ENCODE measurements around the gene SDHA. TPM values are rescaled to one million over a fixed set of nuclear protein-coding genes. Genes with fewer than 3 reads are reported as not detected.

Gene SDHA
- polyA plus RNA-seq, 1 donor (not counting 4 experiments of a cell fraction or from before 2014, with no cell fraction given): 178 TPM

GRCh38 chr5:198516-199196 lies 19.5 kb upstream of the SDHA start:
- Histone ChIP-seq H4K20me1 (ENCODE audit: control insufficient read depth, extremely low read depth, insufficient read depth, low read length) (no peaks in the 10 kb centered on the region), H3K9ac (ENCODE audit: control insufficient read depth, extremely low read depth, insufficient read depth, low read length) (no peak overlapping the region), H3K9me3 (ENCODE audit: control insufficient read depth, low read depth, low read length) (no peaks in the 10 kb centered on the region), H2AFZ (ENCODE audit: control insufficient read depth, low read length) (no peak overlapping the region), H3K79me2 (ENCODE audit: control insufficient read depth, insufficient read depth, low read length) (no peaks in the 10 kb centered on the region), H3K36me3 (ENCODE audit: control insufficient read depth in 2 of 2, extremely low read depth in 1 of 2, insufficient read depth in 2 of 2, low read length in 2 of 2) (peaks cover 4 to 6% of the 10 kb centered on the region in 2 experiments), H3K4me2 (ENCODE audit: control insufficient read depth, extremely low read depth, insufficient read depth, low read depth, low read length) (no peak overlapping the region), H3K4me1 (ENCODE audit: control insufficient read depth, extremely low read depth, insufficient read depth, low read length) (no peaks in the 10 kb centered on the region), H3K4me3 (ENCODE audit: control insufficient read depth in 2 of 3, extremely low read depth in 1 of 3, insufficient read depth in 2 of 3, low read depth in 1 of 3, low read length in 3 of 3) (no peak overlapping the region), H3K27me3 (ENCODE audit: control insufficient read depth, extremely low read depth, insufficient read depth, low read length) (peaks cover 3% of the 10 kb centered on the region), H3K27ac (ENCODE audit: control insufficient read depth, insufficient read depth, low read length) (no peak overlapping the region), H3K9me1 (ENCODE audit: control insufficient read depth, extremely low read depth, insufficient read depth, low read length) (no peaks in the 10 kb centered on the region)
- dilution Hi-C loops (cut with MboI; ENCODE audit: extremely low pct_ligation_motif_present, low sequenced_read_pairs): no loop called here
- FAIRE-seq: no peak
- no peak for DNase-seq (ENCODE audit: low read depth, low spot score)
- TF ChIP-seq CTCF (optimal IDR thresholded peaks at IDR 0.05 in 1 of 3, IDR thresholded peaks at IDR 0.05 in 1 of 3, conservative IDR thresholded peaks at IDR 0.05 in 1 of 3; ENCODE audit: extremely low read depth in 1 of 3, insufficient read depth in 2 of 3, low read length in 3 of 3): no peak

GRCh38 chr5:199197-199949 lies 18.7 kb upstream of the SDHA start:
- Histone ChIP-seq H3K4me3 (ENCODE audit: control insufficient read depth in 2 of 3, extremely low read depth in 1 of 3, insufficient read depth in 2 of 3, low read depth in 1 of 3, low read length in 3 of 3) (no peak overlapping the region), H3K27ac (ENCODE audit: control insufficient read depth, insufficient read depth, low read length) (no peak overlapping the region), H3K79me2 (ENCODE audit: control insufficient read depth, insufficient read depth, low read length) (no peaks in the 10 kb centered on the region), H3K4me2 (ENCODE audit: control insufficient read depth, extremely low read depth, insufficient read depth, low read depth, low read length) (no peak overlapping the region), H3K4me1 (ENCODE audit: control insufficient read depth, extremely low read depth, insufficient read depth, low read length) (no peaks in the 10 kb centered on the region), H3K27me3 (ENCODE audit: control insufficient read depth, extremely low read depth, insufficient read depth, low read length) (peaks cover 3% of the 10 kb centered on the region), H3K36me3 (ENCODE audit: control insufficient read depth in 2 of 2, extremely low read depth in 1 of 2, insufficient read depth in 2 of 2, low read length in 2 of 2) (peaks cover 6% of the 10 kb centered on the region in 2 experiments), H3K9me1 (ENCODE audit: control insufficient read depth, extremely low read depth, insufficient read depth, low read length) (no peaks in the 10 kb centered on the region), H2AFZ (ENCODE audit: control insufficient read depth, low read length) (no peak overlapping the region), H3K9ac (ENCODE audit: control insufficient read depth, extremely low read depth, insufficient read depth, low read length) (no peak overlapping the region), H3K9me3 (ENCODE audit: control insufficient read depth, low read depth, low read length) (no peaks in the 10 kb centered on the region), H4K20me1 (ENCODE audit: control insufficient read depth, extremely low read depth, insufficient read depth, low read length) (no peaks in the 10 kb centered on the region)
- FAIRE-seq: no peak
- TF ChIP-seq EZH2 (IDR thresholded peaks at IDR 0.05; ENCODE audit: low read length): no peak
- TF ChIP-seq CTCF (optimal IDR thresholded peaks at IDR 0.05 in 1 of 3, IDR thresholded peaks at IDR 0.05 in 1 of 3, conservative IDR thresholded peaks at IDR 0.05 in 1 of 3; ENCODE audit: extremely low read depth in 1 of 3, insufficient read depth in 2 of 3, low read length in 3 of 3): no peak
- no peak for DNase-seq (ENCODE audit: low read depth, low spot score)
- dilution Hi-C loops (cut with MboI; ENCODE audit: extremely low pct_ligation_motif_present, low sequenced_read_pairs): no loop called here
